Activated T-helper 9 cell treated with anti-CD3 and anti-CD28 coated beads, Interleukin-2, amount 50 U/mL, for 16 hours (primary cell): ENCODE measurements around the gene AHNAK2.

Source experiments
- DNase-seq: peaks from one replicate; pipeline ENCODE4 v3.0.0-alpha.2; 2020; ENCODE audit warnings: low read depth

Gene AHNAK2

GRCh38 chr14:104973385-104974145, 4.6 kb downstream of the AHNAK2 start:
- DNase-seq = no peak

GRCh38 chr14:104973135-104973384, 5.1 kb downstream of the AHNAK2 start:
- DNase-seq = no peak

GRCh38 chr14:104972301-104973134, 5.7 kb downstream of the AHNAK2 start:
- no peak for DNase-seq

- DNase-seq = no peak
Observed at GRCh38 chr14:104971447-104972240, 6.5 kb downstream of the AHNAK2 start.

- no peak for DNase-seq
Observed at GRCh38 chr14:104970231-104971068, 7.7 kb downstream of the AHNAK2 start.

GRCh38 chr14:104969741-104970230, 8.4 kb downstream of the AHNAK2 start:
- no peak for DNase-seq

GRCh38 chr14:104968541-104969401, 9.4 kb downstream of the AHNAK2 start:
- DNase-seq = no peak

GRCh38 chr14:104968153-104968527, 10.0 kb downstream of the AHNAK2 start:
- no peak for DNase-seq

- no peak for DNase-seq
Observed at GRCh38 chr14:104967386-104968152, 10.6 kb downstream of the AHNAK2 start.

GRCh38 chr14:104966981-104967385, 11.2 kb downstream of the AHNAK2 start:
- DNase-seq = no peak

- no peak for DNase-seq
Observed at GRCh38 chr14:104966261-104966865, 11.8 kb downstream of the AHNAK2 start.

- no peak for DNase-seq
Observed at GRCh38 chr14:104965561-104966231, 12.5 kb downstream of the AHNAK2 start.

- no peak for DNase-seq
Observed at GRCh38 chr14:104964546-104964945, 13.6 kb downstream of the AHNAK2 start.

GRCh38 chr14:104957146-104958113, 20.7 kb downstream of the AHNAK2 start:
- no peak for DNase-seq

- no peak for DNase-seq
Observed at GRCh38 chr14:104956290-104956890, 21.8 kb downstream of the AHNAK2 start.

- no peak for DNase-seq
Observed at GRCh38 chr14:104955396-104955770, 22.8 kb downstream of the AHNAK2 start.

GRCh38 chr14:104954746-104955395, 23.3 kb downstream of the AHNAK2 start:
- DNase-seq = no peak
